Fibroblast of skin of scalp (primary cell): ENCODE data around the gene NSUN5. TPM values are rescaled to one million over a fixed set of nuclear protein-coding genes. Genes with fewer than 3 reads are reported as not detected.
"Not testable (repeated sequence)": the region's sequence is repeated elsewhere in the genome, so short reads cannot be mapped to it uniquely, and the experiment has no call there.

Experiments used
- DNase-seq: peaks from one replicate; pipeline ENCODE4 v3.0.0-alpha.2; 2013
- polyA plus RNA-seq, 2 experiments: library from polyadenylated mRNA; unstranded; fragments of 120-200 nt; gene quantifications; one replicate each; pipeline ENCODE4 v1.2.1, GENCODE V29; 2013; ENCODE audit not compliant: insufficient read length in 2 of 2

The NSUN5 gene
- polyA plus RNA-seq (2013, experiment 1 of 2; ENCODE audit: insufficient read length), result 17.0 TPM
- 15.6 TPM for polyA plus RNA-seq (2013, experiment 2 of 2; ENCODE audit: insufficient read length)

- peak; percentile 65 for DNase-seq
Measured at GRCh38 chr7:73308665-73309214, at the start of gene NSUN5. Gene NSUN5 (minus strand): TSS chr7:73308826. CDS start chr7:73308790, 36 bp downstream.

- no peak for DNase-seq
Measured at GRCh38 chr7:73356159-73356558, 47.5 kb upstream of the NSUN5 start.

GRCh38 chr7:73354821-73355220 lies 46.2 kb upstream of the NSUN5 start:
- no peak for DNase-seq

GRCh38 chr7:73354196-73354595 lies 45.6 kb upstream of the NSUN5 start:
- DNase-seq, result no peak

GRCh38 chr7:73353243-73353642 lies 44.6 kb upstream of the NSUN5 start:
- no peak for DNase-seq

- no peak for DNase-seq
Measured at GRCh38 chr7:73352784-73353183, 44.2 kb upstream of the NSUN5 start.

- DNase-seq, result no peak
Measured at GRCh38 chr7:73351447-73352167, 43.0 kb upstream of the NSUN5 start.

GRCh38 chr7:73350306-73351068 lies 41.9 kb upstream of the NSUN5 start:
- no peak for DNase-seq

- DNase-seq, result no peak
Measured at GRCh38 chr7:73349763-73350162, 41.1 kb upstream of the NSUN5 start.

GRCh38 chr7:73345951-73346350 lies 37.3 kb upstream of the NSUN5 start:
- DNase-seq, result no peak

GRCh38 chr7:73345538-73345937 lies 36.9 kb upstream of the NSUN5 start:
- no peak for DNase-seq

- no peak for DNase-seq
Measured at GRCh38 chr7:73343671-73344380, 35.2 kb upstream of the NSUN5 start.

GRCh38 chr7:73342645-73343044 lies 34.0 kb upstream of the NSUN5 start:
- DNase-seq, result peak; percentile 73

GRCh38 chr7:73341877-73342276 lies 33.3 kb upstream of the NSUN5 start:
- peak; percentile 71 for DNase-seq

- no peak for DNase-seq
Measured at GRCh38 chr7:73340514-73340913, 31.9 kb upstream of the NSUN5 start.

- DNase-seq, result peak; percentile 33
Measured at GRCh38 chr7:73338321-73338720, 29.7 kb upstream of the NSUN5 start.

- no peak for DNase-seq
Measured at GRCh38 chr7:73332447-73332846, 23.8 kb upstream of the NSUN5 start.

- no peak for DNase-seq
Measured at GRCh38 chr7:73330772-73331171, 22.1 kb upstream of the NSUN5 start.

- DNase-seq, result peak; percentile 31
Measured at GRCh38 chr7:73329861-73330581, 21.4 kb upstream of the NSUN5 start.

- DNase-seq, result no peak
Measured at GRCh38 chr7:73328696-73329095, 20.1 kb upstream of the NSUN5 start.

- not testable (repeated sequence) for DNase-seq
Measured at GRCh38 chr7:73327922-73328321, 19.3 kb upstream of the NSUN5 start, which contains the start of the genes FKBP6 and TRIM50. Gene FKBP6 (plus strand): TSS chr7:73328161. CDS start chr7:73328429, 268 bp downstream. Gene TRIM50 (minus strand): TSS chr7:73328082. CDS start chr7:73324787, 3,295 bp downstream.

GRCh38 chr7:73327449-73327848 lies 18.8 kb upstream of the NSUN5 start:
- DNase-seq, result not testable (repeated sequence)
